Measurements from ENCODE around the gene RGS21. TPM values are rescaled to one million over a fixed set of nuclear protein-coding genes. Genes with fewer than 3 reads are reported as not detected.
"Not testable (repeated sequence)": the region's sequence is repeated elsewhere in the genome, so short reads cannot be mapped to it uniquely, and the experiment has no call there.

RGS21 gene
- total RNA-seq, result not detected
- long read RNA-seq, donor 1, result 0 reads
- long read RNA-seq, donor 2, result 0 reads

GRCh38 chr1:192316942-192317450 is at the start of gene RGS21:
Gene RGS21, plus strand, starts transcription at chr1:192316992. Its CDS starts 26,045 bp downstream, at chr1:192343037.
- intact Hi-C loops (cut with DNase I), result no loop called here
- DNase-seq (ENCODE audit: low spot score), result no peak

- DNase-seq (ENCODE audit: low spot score), result no peak
- intact Hi-C loops (cut with DNase I), result no loop called here
Observed at GRCh38 chr1:192268468-192269052, 48.2 kb upstream of the RGS21 start.

- intact Hi-C loops (cut with DNase I), result no loop called here
- no peak for DNase-seq (ENCODE audit: low spot score)
Observed at GRCh38 chr1:192270398-192270797, 46.4 kb upstream of the RGS21 start.

GRCh38 chr1:192272732-192273131 is 44.1 kb upstream of the RGS21 start:
- no peak for DNase-seq (ENCODE audit: low spot score)
- intact Hi-C loops (cut with DNase I), result no loop called here

GRCh38 chr1:192274588-192274987 is 42.2 kb upstream of the RGS21 start:
- no peak for DNase-seq (ENCODE audit: low spot score)
- intact Hi-C loops (cut with DNase I), result no loop called here

- intact Hi-C loops (cut with DNase I), result no loop called here
- DNase-seq (ENCODE audit: low spot score), result no peak
Observed at GRCh38 chr1:192277635-192278034, 39.2 kb upstream of the RGS21 start.

GRCh38 chr1:192284927-192285326 is 31.9 kb upstream of the RGS21 start:
- intact Hi-C loops (cut with DNase I), result no loop called here
- DNase-seq (ENCODE audit: low spot score), result no peak

GRCh38 chr1:192303029-192303428 is 13.8 kb upstream of the RGS21 start:
- intact Hi-C loops (cut with DNase I), result no loop called here

GRCh38 chr1:192308314-192308713 is 8.5 kb upstream of the RGS21 start:
- DNase-seq (ENCODE audit: low spot score); intact Hi-C loops (cut with DNase I): not testable (repeated sequence)

More at GRCh38 chr1:192303029-192303428, 13.8 kb upstream of the RGS21 start:
- no peak for DNase-seq (ENCODE audit: low spot score)

GRCh38 chr1:192311281-192311680 is 5.5 kb upstream of the RGS21 start:
- no peak for DNase-seq (ENCODE audit: low spot score)
- intact Hi-C loops (cut with DNase I), result no loop called here

- peak; percentile 55 for DNase-seq (ENCODE audit: low spot score)
- intact Hi-C loops (cut with DNase I), result no loop called here
Observed at GRCh38 chr1:192327997-192328396, 11.2 kb downstream of the RGS21 start.

GRCh38 chr1:192342842-192343241 is 26.1 kb downstream of the RGS21 start:
- no peak for DNase-seq (ENCODE audit: low spot score)
- intact Hi-C loops (cut with DNase I), result no loop called here

- intact Hi-C loops (cut with DNase I), result no loop called here
- no peak for DNase-seq (ENCODE audit: low spot score)
Observed at GRCh38 chr1:192343344-192343743, 26.6 kb downstream of the RGS21 start.

- DNase-seq (ENCODE audit: low spot score), result no peak
- intact Hi-C loops (cut with DNase I), result no loop called here
Observed at GRCh38 chr1:192349314-192349713, 32.5 kb downstream of the RGS21 start.

GRCh38 chr1:192350356-192350755 is 33.6 kb downstream of the RGS21 start:
- DNase-seq (ENCODE audit: low spot score), result no peak
- intact Hi-C loops (cut with DNase I), result no loop called here

GRCh38 chr1:192351550-192351949 is 34.8 kb downstream of the RGS21 start:
- no peak for DNase-seq (ENCODE audit: low spot score)
- intact Hi-C loops (cut with DNase I), result no loop called here

GRCh38 chr1:192357924-192358323 is 41.1 kb downstream of the RGS21 start:
- DNase-seq (ENCODE audit: low spot score), result no peak
- intact Hi-C loops (cut with DNase I), result loop anchor here in 1 of 2 donors (5.0 kb wide), 1 partner anchor 1966 kb away; no protein-coding TSS in a partner anchor

- no peak for DNase-seq (ENCODE audit: low spot score)
Observed at GRCh38 chr1:192358402-192358801, 41.6 kb downstream of the RGS21 start.

GRCh38 chr1:192358822-192359221 is 42.0 kb downstream of the RGS21 start:
- intact Hi-C loops (cut with DNase I), result loop anchor here in 1 of 2 donors (5.0 kb wide), 1 partner anchor 1967 kb away; no protein-coding TSS in a partner anchor
- no peak for DNase-seq (ENCODE audit: low spot score)

More at GRCh38 chr1:192358402-192358801, 41.6 kb downstream of the RGS21 start:
- intact Hi-C loops (cut with DNase I), result loop anchor here in 1 of 2 donors (5.0 kb wide), 1 partner anchor 1966 kb away; no protein-coding TSS in a partner anchor

- DNase-seq (ENCODE audit: low spot score), result no peak
- intact Hi-C loops (cut with DNase I), result no loop called here
Observed at GRCh38 chr1:192363177-192363576, 46.4 kb downstream of the RGS21 start.

- intact Hi-C loops (cut with DNase I), result no loop called here
- DNase-seq (ENCODE audit: low spot score), result no peak
Observed at GRCh38 chr1:192367436-192367835, 50.6 kb downstream of the RGS21 start.
